HepG2 (cell line): Measurements from ENCODE around the gene ABCD4. TPM values are rescaled to one million over a fixed set of nuclear protein-coding genes. Genes with fewer than 3 reads are reported as not detected.

Experiments used
- ATAC-seq: fragments of 200-7000 bp; cut with Tn5 transposase; 3 replicates; pipeline ENCODE4 v1.9.1; 2020; ENCODE audit warnings: mild to moderate bottlenecking, moderate library complexity
- BruUV-seq: library from RNA; stranded (reverse); fragments of 400-500 nt; replicated peaks from 2 replicates; lab custom pipeline; 2021; lab: Mats Ljungman, UMichigan
- CTCF ChIA-PET: fragments of 300-600 bp; formaldehyde crosslinking; extraction: SDS; loops from one replicate; lab custom pipeline; 2021; ENCODE audit warnings: low total read pairs, inconsistent platforms, low intra/inter-chr PET ratio; lab: Yijun Ruan, JAX
- POLR2A ChIA-PET: fragments of 350-600 bp; sonication (Branson Sonifier 250); formaldehyde crosslinking; loops from one replicate; lab custom pipeline; 2020; ENCODE audit warnings: antibody characterized with exemption, inconsistent platforms; lab: Yijun Ruan, JAX
- DNase-seq: peaks from one replicate; pipeline ENCODE4 v3.0.0-alpha.2; 2015; ENCODE audit warnings: low spot score
- FAIRE-seq: peaks from 3 replicates; lab custom pipeline; 2011; peaks lifted over from hg19 to GRCh38; lab: Jason Lieb, UNC
- H2AFZ ChIP-seq: one replicate; pipeline ENCODE4 v1.6.1; 2011; ENCODE audit warnings: low read length, inconsistent platforms
- H3K27ac ChIP-seq: fragments of 300-600 bp; 3 replicates; pipeline ENCODE4 v1.8.0; 2011; ENCODE audit warnings: mixed run types, mild to moderate bottlenecking, mixed read lengths, low read length, inconsistent platforms; ENCODE audit not compliant: insufficient read depth; ENCODE audit errors: extremely low read length
- H3K27me3 ChIP-seq, 2 experiments: fragments of 200-600 bp in 1 of 2; 2 replicates in 1 of 2; 3 replicates in 1 of 2; pipeline versions ENCODE4 v1.6.0 to v1.8.0; 2011; ENCODE audit warnings: low read length in 2 of 2, mild to moderate bottlenecking in 2 of 2, moderate library complexity in 2 of 2, inconsistent platforms in 1 of 2; ENCODE audit not compliant: insufficient read depth in 2 of 2, control insufficient read depth in 1 of 2
- H3K36me3 ChIP-seq, 2 experiments: fragments of 200-600 bp in 1 of 2; replicated peaks in 1 of 2; 2 replicates in 1 of 2; 3 replicates in 1 of 2; pipeline versions ENCODE4 v1.5.1 to v1.8.0; 2011; ENCODE audit warnings: low read length in 2 of 2, inconsistent platforms in 1 of 2; ENCODE audit not compliant: insufficient read depth in 2 of 2, control insufficient read depth in 1 of 2
- H3K4me1 ChIP-seq: 2 replicates; pipeline ENCODE4 v1.5.1; 2012; ENCODE audit warnings: low read length, inconsistent platforms; ENCODE audit not compliant: insufficient read depth
- H3K4me2 ChIP-seq: 2 replicates; pipeline ENCODE4 v1.6.0; 2011; ENCODE audit warnings: low read depth, low read length, inconsistent platforms
- H3K4me3 ChIP-seq, 3 experiments: fragments of 200-600 bp in 1 of 3; sonication (generic), shearing (Covaris generic) in 1 of 3; replicated peaks in 1 of 3; 2 replicates each; pipeline ENCODE4 v1.5.1; 2011 to 2016; ENCODE audit warnings: low read length in 3 of 3, inconsistent platforms in 2 of 3, low read depth in 2 of 3, mild to moderate bottlenecking in 2 of 3, control low read depth in 1 of 3, mixed read lengths in 1 of 3; ENCODE audit not compliant: insufficient read depth in 1 of 3
- H3K79me2 ChIP-seq: one replicate; pipeline ENCODE4 v1.6.1; 2011; ENCODE audit warnings: low read length, inconsistent platforms; ENCODE audit not compliant: insufficient read depth
- H3K9ac ChIP-seq: 2 replicates; pipeline ENCODE4 v1.6.0; 2011; ENCODE audit warnings: mild to moderate bottlenecking, low read depth, low read length, inconsistent platforms; ENCODE audit not compliant: insufficient read depth
- H3K9me3 ChIP-seq: 2 replicates; pipeline ENCODE4 v1.5.1; 2012; ENCODE audit warnings: mild to moderate bottlenecking, low read length
- H4K20me1 ChIP-seq: 2 replicates; pipeline ENCODE4 v1.6.0; 2011; ENCODE audit warnings: inconsistent platforms, mild to moderate bottlenecking, low read length, moderate library complexity; ENCODE audit not compliant: insufficient read depth
- ATAD3A ChIP-seq: sonication (generic); formaldehyde crosslinking; IDR thresholded peaks from 2 replicates; pipeline ENCODE4 v1.4.0; 2020; ENCODE audit warnings: missing genetic modification reagents
- GATA4 ChIP-seq: sonication (generic); IDR thresholded peaks from 2 replicates; pipeline ENCODE4 v1.6.1; 2016; ENCODE audit warnings: antibody characterized with exemption, low read depth, borderline replicate concordance
- GPBP1L1 ChIP-seq: sonication (generic); formaldehyde crosslinking; IDR thresholded peaks from 2 replicates; pipeline ENCODE4 v1.5.0; 2020; ENCODE audit warnings: mild to moderate bottlenecking, missing genetic modification reagents
- HDAC2 ChIP-seq: sonication (generic); formaldehyde crosslinking; IDR thresholded peaks from 2 replicates; pipeline ENCODE4 v1.4.0; 2020; ENCODE audit warnings: missing genetic modification reagents
- LRRFIP1 ChIP-seq: sonication (generic); formaldehyde crosslinking; conservative IDR thresholded peaks from 2 replicates; pipeline ENCODE4 v1.4.0; 2020; ENCODE audit warnings: missing genetic modification reagents
- MAFG ChIP-seq: sonication (generic); formaldehyde crosslinking; IDR thresholded peaks from 2 replicates; pipeline ENCODE4 v1.5.1; 2020; ENCODE audit warnings: mild to moderate bottlenecking, missing genetic modification reagents
- MTA1 ChIP-seq: sonication (generic); formaldehyde crosslinking; IDR thresholded peaks from 2 replicates; pipeline ENCODE4 v1.4.0; 2020; ENCODE audit warnings: missing genetic modification reagents, mild to moderate bottlenecking, borderline replicate concordance
- TCF7L2 ChIP-seq: IDR thresholded peaks from 2 replicates; pipeline ENCODE4 v1.6.1; 2011; ENCODE audit warnings: mild to moderate bottlenecking, low read depth, low read length, moderate library complexity
- ZKSCAN5 ChIP-seq: sonication (generic); formaldehyde crosslinking; IDR thresholded peaks from 2 replicates; pipeline ENCODE4 v1.5.1; 2020; ENCODE audit warnings: mild to moderate bottlenecking, missing genetic modification reagents
- ZNF414 ChIP-seq: sonication (generic); formaldehyde crosslinking; IDR thresholded peaks from 2 replicates; pipeline ENCODE4 v1.5.0; 2020; ENCODE audit warnings: missing genetic modification reagents
- ZNF451 ChIP-seq: sonication (generic); formaldehyde crosslinking; IDR thresholded peaks from 2 replicates; pipeline ENCODE4 v1.5.0; 2020; ENCODE audit warnings: mild to moderate bottlenecking, missing genetic modification reagents
- ZNF646 ChIP-seq: sonication (generic); formaldehyde crosslinking; IDR thresholded peaks from 2 replicates; pipeline ENCODE4 v1.9.0; 2021; ENCODE audit warnings: mild to moderate bottlenecking, missing genetic modification reagents
- whole genome bisulfite sequencing: methylation state at CpG from one replicate; pipeline ENCODE4 v1.1.6; 2017; ENCODE audit warnings: low lambda C conversion rate; 5-methylcytosine and 5-hydroxymethylcytosine counted together
- in situ Hi-C: cut with HindIII; loops from 2 replicates; pipeline ENCODE4 v1.10.0; 2017; ENCODE audit warnings: low pct_unique_long_range_greater_than_20kb; ENCODE audit not compliant: extremely low pct_ligation_motif_present
- intact Hi-C: fragments of 100-400 bp; cut with micrococcal nuclease; formaldehyde crosslinking; loops from one replicate; pipeline ENCODE4 v1.10.0; 2022; ENCODE audit not compliant: unreplicated experiment
- polyA plus RNA-seq, 8 experiments: library from polyadenylated mRNA; depleted of rRNA in 3 of 8; stranded (reverse) in 7 of 8; unstranded in 1 of 8; fragments of >200 nt; fragmentation: Illumina TruSeq in 4 of 8; extraction: Trizol in 4 of 8; gene quantifications; 2 replicates each; pipeline versions ENCODE4 v1.2.1 to v1.2.3, GENCODE V29; 2011 to 2016; ENCODE audit warnings: low read depth in 4 of 8, missing spikeins in 1 of 8, mixed read lengths in 1 of 8; ENCODE audit not compliant: insufficient read depth in 1 of 8
- total RNA-seq, 5 experiments: library from RNA; depleted of rRNA; stranded (reverse); fragments of >200 nt; fragmentation: Illumina TruSeq; extraction: Trizol; gene quantifications; 2 replicates each; pipeline ENCODE4 v1.2.3, GENCODE V29; 2016; ENCODE audit warnings: low read depth in 1 of 5

Gene ABCD4
- total and polyA plus RNA-seq, 2 of the 13 experiments (the other 11 are each of a cell fraction or from before 2014, with no cell fraction given): 47.5 to 50.5 TPM

- no peaks in the 10 kb centered on the region for H4K20me1 ChIP-seq
- TF ChIP-seq TCF7L2 (no peak), ZNF646 (CRISPR knock-in tag) (no peak), MAFG (CRISPR knock-in tag) (no peak), LRRFIP1 (CRISPR knock-in tag) (no peak), ZKSCAN5 (no peak), ZNF414 (CRISPR knock-in tag) (no peak), HDAC2 (CRISPR knock-in tag) (no peak), MTA1 (CRISPR knock-in tag) (no peak), ZNF451 (CRISPR knock-in tag) (no peak), GPBP1L1 (no peak), GATA4 (no peak), ATAD3A (CRISPR knock-in tag) (no peak)
These were observed 47.0 kb upstream of the ABCD4 start for GRCh38 chr14:74349757-74350156.

More at GRCh38 chr14:74349757-74350156, 47.0 kb upstream of the ABCD4 start:
- Histone ChIP-seq H2AFZ (no peak overlapping the region), H3K4me2 (no peak overlapping the region), H3K4me3 (no peak overlapping the region), H3K9me3 (no peaks in the 10 kb centered on the region), H3K36me3 (no peaks in the 10 kb centered on the region), H3K9ac (no peak overlapping the region), H3K27ac (no peak overlapping the region), H3K79me2 (no peaks in the 10 kb centered on the region), H3K4me1 (peaks cover 5% of the 10 kb centered on the region; the same call in 1 of the 2 replicates), H3K27me3 (peaks cover 3 to 13% of the 10 kb centered on the region in 2 experiments; a peak in 3 of 5 replicates)
- in situ Hi-C loops (no loop called here), intact Hi-C loops (no loop called here)
- no peak for DNase-seq
- ChIA-PET POLR2A (no interaction called here), CTCF (no interaction called here)
- no TSS peak for BruUV-seq
- 0% methylated on average over 4 of the region's 4 CpGs for WGBS
- ATAC-seq: no peak
- no peak for FAIRE-seq
